Activated CD4-positive, alpha-beta T cell treated with anti-CD3 and anti-CD28 coated beads, Interleukin-2, amount 50 U/mL, for 16 hours (primary cell): ENCODE results near the gene KBTBD4.
"Not testable (repeated sequence)": the region's sequence is repeated elsewhere in the genome, so short reads cannot be mapped to it uniquely, and the experiment has no call there.

Experiments
- DNase-seq: peaks from one replicate; pipeline ENCODE4 v3.0.0-alpha.2; 2020

Gene KBTBD4

DNA sequence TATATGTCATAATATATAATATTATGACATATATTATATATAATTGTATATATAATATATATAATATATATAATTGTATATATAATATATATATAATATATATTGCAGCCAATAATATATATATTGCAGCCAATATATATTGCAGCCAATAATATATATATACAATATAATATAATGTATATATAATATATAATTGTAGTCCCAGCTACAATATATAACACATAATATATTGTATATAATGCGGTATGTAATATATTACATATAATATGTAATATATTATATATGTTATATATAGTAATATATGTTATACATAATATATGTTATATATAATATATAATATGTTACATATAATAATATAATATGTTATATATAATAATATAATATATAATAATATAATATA, 20.1 kb downstream of the KBTBD4 start:
- no peak for DNase-seq

DNA sequence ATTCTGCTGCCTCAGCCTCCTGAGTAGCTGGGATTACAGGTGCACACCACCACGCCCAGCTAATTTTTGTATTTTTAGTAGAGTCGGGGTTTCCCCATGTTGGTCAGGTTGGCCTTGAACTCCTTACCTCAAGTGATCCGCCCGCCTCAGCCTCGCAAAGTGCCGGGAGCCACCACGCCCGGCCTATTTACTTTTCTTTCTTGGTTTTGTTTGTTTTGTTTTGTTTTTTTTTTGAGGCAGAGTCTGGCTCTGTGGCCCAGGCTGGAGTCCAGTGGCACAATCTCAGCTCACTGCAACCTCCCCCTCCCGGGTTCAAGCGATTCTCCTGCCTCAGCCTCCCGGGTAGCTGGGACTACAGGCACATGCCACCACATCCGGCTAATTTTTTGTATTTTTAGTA, 21.8 kb downstream of the KBTBD4 start:
- DNase-seq = not testable (repeated sequence)

GRCh38 chr11:47553406-47553743, 25.4 kb downstream of the KBTBD4 start:
- DNase-seq = no peak

DNA sequence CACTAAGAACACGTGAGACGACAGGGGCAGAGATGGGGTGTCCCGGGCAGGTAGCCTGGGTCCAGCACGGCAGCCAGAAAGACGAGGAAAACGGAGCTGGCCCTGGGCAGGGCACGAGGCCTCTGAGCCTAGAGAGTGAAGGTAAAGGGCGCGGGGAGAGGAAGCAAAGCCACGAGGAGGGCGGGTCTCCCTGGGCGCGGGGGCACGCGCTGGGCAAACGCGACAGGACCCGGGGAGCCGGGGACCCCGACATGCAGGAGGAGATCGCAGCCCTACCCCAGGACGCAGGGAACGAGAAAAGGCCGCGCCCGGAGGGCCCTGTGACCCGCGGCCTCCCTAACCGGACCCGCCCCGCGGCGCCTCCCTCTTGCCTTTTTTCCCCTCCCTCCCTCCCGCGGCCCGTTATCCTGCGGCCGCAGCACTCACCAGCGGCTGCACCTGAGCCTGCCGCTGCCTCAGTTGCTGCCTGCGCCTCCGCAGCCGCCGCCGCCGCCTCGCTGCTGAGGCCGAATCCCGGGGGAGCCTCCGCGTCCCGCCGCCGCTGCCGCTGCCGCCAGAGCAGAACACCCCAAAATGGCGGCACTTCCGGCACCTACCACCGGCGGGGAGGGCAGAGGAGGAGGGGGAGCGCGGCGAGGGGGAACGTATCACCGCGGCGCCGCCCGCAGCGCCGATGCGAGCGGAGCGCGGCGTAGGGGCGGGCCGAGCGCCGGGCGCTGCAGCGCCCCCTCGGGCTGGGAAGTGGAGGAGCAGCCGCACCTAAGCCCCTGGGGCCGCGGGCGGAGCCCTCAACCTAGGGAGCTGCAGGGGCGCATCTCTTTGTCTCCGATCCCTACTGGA, 26.0 kb downstream of the KBTBD4 start, which contains the start of gene CELF1:
Gene CELF1 (minus strand): TSS at position 567 of the 840 bp plus-strand sequence. CDS start 53,609 bp downstream, outside the sequence.
- DNase-seq = peak; percentile 94

GRCh38 chr11:47552056-47552565, 26.7 kb downstream of the KBTBD4 start:
- peak; percentile 19 for DNase-seq

- DNase-seq = peak; percentile 37
Measured at GRCh38 chr11:47551086-47551485, 27.7 kb downstream of the KBTBD4 start.

- no peak for DNase-seq
Measured at GRCh38 chr11:47550288-47551047, 28.3 kb downstream of the KBTBD4 start.

DNA sequence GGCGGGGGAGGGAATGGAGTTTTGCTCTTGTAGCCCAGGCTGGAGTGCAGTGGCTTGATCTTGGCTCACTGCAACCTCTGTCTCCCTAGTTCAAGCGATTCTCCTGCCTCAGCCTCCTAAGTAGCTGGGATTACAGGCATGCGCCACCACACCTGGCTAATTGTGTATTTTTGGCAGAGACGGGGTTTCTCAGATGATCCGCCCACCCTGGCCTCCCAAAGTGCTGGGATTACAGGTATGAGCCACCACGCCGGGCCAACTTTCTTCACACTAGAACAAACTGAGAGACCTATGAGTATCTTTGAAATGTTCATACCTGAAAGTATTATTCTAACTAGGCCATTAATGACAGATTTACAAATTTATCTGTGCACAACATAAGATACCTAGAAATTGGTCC, 32.5 kb downstream of the KBTBD4 start:
- not testable (repeated sequence) for DNase-seq

- DNase-seq = no peak
Measured at GRCh38 chr11:47545298-47545697, 33.5 kb downstream of the KBTBD4 start.

GRCh38 chr11:47541070-47541469, 37.7 kb downstream of the KBTBD4 start:
- DNase-seq = no peak

- DNase-seq = no peak
Measured at GRCh38 chr11:47539681-47540039, 39.1 kb downstream of the KBTBD4 start.

DNA sequence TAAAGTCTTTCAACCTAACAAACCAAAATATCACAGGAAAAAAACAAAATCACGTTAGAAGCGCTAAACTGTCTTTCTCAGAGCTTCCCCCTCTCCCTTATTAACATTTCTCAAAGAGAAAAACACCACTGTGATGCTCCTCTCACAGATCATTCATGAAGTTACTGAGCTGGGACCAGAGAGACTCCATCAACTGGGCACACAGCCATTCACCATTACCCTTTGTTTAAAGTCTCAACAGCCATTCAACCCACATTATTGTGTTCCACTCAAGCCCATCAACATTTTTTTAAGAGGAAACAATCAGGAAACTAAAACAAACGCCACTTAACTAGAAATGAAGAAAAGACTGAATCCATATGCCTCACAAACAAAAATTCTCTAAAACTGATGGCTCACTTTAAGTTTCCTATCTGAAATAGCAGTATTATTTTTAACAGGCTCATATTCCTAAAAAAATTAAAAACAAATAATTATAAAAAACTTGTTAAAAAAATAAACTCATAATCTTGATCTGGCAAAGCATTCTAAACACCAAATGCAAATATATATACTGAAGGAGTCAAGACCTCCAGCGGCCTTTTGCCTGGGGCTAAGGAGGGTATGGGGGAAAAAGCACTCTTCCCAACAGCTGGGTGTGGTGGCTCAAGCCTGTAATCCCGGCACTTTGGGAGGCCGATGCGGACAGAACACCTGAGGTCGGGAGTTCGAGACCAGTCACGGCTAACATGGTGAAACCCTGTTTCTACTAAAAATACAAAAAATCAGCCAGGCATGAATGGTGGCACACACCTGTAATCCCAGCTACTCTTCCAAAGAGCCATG, 39.8 kb downstream of the KBTBD4 start:
- no peak for DNase-seq

DNA sequence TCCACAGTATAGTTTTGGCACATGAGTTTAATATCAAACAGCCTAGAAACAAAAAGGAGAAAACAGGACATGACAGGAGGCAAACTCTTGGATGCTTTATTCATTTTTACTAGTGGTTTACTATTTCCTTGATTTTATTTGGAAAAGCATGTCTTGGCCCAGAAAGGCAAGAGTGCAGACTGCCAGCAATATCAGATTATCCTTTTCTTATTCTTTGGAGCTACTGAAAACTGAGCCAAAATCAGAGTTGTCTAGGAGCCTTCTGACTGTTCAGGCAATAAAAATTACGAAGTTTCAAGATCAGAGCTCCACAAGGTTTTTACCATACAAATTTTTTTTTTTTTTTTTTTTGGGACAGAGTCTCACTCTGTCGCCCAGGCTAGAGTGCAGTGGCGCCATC, 41.9 kb downstream of the KBTBD4 start:
- no peak for DNase-seq

DNA sequence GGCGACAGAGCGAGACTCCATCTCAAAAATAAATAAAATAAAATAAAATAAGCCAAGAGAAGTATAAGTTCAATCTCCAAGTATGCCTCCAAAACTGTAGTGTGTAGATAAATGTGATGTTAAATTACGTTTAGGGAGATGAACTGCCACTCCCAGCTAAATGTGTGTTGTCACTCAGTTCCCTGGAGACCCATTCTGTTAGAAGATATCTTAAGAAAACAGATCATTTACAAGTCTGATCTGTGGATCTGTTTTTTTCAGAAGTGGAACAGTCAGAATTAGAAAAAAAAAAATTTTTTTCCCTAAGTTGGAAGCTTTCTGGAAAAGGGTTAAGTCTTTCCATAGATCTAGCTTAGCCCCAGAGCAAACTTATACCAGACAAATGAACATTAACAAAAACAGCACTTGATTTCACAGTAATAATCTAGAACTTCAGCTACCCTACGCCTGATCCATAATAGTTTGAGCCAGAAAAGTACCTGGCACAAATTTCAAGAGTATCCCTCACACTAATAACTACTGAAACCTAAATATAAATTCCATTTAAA, 44.0 kb downstream of the KBTBD4 start:
- no peak for DNase-seq

- no peak for DNase-seq
Measured at GRCh38 chr11:47533690-47534151, 45.0 kb downstream of the KBTBD4 start.

- DNase-seq = no peak
Measured at GRCh38 chr11:47532597-47533213, 46.1 kb downstream of the KBTBD4 start.

- DNase-seq = no peak
Measured at GRCh38 chr11:47531666-47532065, 47.1 kb downstream of the KBTBD4 start.

DNA sequence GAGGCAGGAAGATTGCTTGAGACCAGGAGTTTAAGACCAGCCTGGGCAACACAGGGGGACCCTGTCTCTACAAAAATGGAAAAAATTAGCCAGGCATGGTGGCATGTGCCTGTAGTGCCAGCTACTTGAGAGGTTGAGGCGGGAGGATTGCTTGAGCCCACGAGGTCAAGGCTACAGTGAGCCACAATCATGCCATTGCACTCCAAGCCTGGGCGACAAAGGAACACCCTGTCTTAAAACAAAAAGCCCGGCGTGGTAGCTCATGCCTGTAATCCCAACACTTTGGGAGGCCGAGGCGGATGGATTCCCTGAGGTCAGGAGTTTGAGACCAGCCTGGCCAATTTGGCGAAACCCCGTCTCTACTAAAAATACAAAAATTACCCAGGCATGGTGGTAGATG, 48.0 kb downstream of the KBTBD4 start:
- DNase-seq = not testable (repeated sequence)

GRCh38 chr11:47529951-47530350, 48.8 kb downstream of the KBTBD4 start:
- no peak for DNase-seq

GRCh38 chr11:47527186-47527585, 51.6 kb downstream of the KBTBD4 start:
- no peak for DNase-seq

- DNase-seq = not testable (repeated sequence)
Measured at GRCh38 chr11:47526032-47526431, 52.7 kb downstream of the KBTBD4 start.

GRCh38 chr11:47524291-47524874, 54.4 kb downstream of the KBTBD4 start:
- no peak for DNase-seq
